Astrocyte of the spinal cord (primary cell): ENCODE measurements around the gene ABR.

Experiments used
- DNase-seq: peaks from one replicate; pipeline ENCODE4 v3.0.0; 2011; ENCODE audit warnings: low read depth, low spot score
- H3K4me3 ChIP-seq: 2 replicates; pipeline ENCODE4 v1.5.1; 2011; ENCODE audit warnings: low read depth, mild to moderate bottlenecking, low read length, moderate library complexity
- in situ Hi-C: cut with HindIII; loops from 2 replicates; pipeline ENCODE4 v1.10.0; 2017; ENCODE audit warnings: low sequenced_read_pairs
- TF ChIP-seq, protein P1 (sequence below): IDR thresholded peaks from 2 replicates; pipeline ENCODE4 v1.5.1; 2012; ENCODE audit warnings: low read depth, mild to moderate bottlenecking, low read length, inconsistent platforms

The ABR gene

DNA sequence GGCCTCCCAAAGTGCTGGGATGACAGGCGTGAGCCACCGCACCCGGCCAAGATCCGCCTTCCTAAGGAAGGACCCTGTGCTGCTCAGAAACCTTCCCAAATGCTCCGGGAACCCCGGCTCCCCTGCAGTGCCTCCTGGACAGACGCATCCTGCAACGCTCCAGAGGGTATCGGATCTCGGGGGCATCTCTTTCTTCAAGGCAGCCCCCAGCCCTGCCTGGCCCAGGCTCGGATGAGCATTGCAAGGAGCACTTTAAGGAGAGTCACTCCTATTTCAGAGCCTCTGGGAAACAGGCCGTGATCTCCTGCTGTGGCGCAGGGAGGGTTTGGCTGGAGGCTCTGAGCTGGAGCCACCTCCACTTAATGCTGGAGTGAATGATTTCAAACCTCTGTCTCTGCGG, 17.2 kb upstream of the ABR start:
- TF ChIP-seq, protein P1, sequence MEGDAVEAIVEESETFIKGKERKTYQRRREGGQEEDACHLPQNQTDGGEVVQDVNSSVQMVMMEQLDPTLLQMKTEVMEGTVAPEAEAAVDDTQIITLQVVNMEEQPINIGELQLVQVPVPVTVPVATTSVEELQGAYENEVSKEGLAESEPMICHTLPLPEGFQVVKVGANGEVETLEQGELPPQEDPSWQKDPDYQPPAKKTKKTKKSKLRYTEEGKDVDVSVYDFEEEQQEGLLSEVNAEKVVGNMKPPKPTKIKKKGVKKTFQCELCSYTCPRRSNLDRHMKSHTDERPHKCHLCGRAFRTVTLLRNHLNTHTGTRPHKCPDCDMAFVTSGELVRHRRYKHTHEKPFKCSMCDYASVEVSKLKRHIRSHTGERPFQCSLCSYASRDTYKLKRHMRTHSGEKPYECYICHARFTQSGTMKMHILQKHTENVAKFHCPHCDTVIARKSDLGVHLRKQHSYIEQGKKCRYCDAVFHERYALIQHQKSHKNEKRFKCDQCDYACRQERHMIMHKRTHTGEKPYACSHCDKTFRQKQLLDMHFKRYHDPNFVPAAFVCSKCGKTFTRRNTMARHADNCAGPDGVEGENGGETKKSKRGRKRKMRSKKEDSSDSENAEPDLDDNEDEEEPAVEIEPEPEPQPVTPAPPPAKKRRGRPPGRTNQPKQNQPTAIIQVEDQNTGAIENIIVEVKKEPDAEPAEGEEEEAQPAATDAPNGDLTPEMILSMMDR = no peak
- in situ Hi-C loops = no loop called here
- H3K4me3 ChIP-seq = no peak overlapping the region
- DNase-seq = no peak

DNA sequence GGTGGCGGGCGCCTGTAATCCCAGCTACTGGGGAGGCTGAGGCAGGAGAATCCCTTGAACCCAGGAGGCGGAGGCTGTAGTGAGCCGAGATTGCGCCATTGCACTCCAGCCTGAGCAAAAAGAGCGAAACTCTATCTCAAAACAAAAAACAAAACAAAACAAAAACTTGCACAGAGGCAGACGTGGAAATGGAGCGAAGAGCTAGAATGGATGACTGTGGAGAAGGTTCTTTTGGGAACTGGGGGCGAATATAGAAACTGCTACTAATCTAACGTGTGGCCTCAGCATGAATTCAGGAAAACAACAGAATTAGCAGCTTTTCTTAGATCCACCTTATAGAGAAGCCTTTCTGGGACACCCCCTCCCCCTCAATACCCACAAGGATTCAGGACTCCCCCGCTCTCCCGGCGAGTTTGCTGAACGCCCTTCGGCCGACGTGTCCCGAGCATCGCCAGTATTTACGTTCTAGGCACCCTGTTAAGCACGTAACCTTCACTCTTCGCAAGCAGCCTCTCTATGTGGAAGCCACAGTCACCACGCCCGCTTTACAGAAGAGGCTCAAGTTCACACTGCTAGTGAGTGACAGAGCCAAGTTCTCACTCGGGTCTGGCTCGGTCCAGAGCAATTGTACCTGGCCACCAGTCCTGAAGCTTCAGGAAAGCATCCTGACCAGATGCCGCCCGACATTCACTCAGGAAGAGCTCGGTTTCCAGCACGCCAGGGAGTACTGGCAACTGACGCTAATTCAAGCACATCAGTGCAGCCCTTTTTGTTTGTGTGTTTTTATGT, 13.3 kb upstream of the ABR start:
- no peak overlapping the region for H3K4me3 ChIP-seq
- TF ChIP-seq, protein P1 = no peak
- in situ Hi-C loops = no loop called here
- DNase-seq = no peak

GRCh38 chr17:1190751-1191331, 11.1 kb upstream of the ABR start:
- peak; percentile 48 for DNase-seq
- in situ Hi-C loops = no loop called here
- no peak overlapping the region for H3K4me3 ChIP-seq
- TF ChIP-seq, protein P1 = no peak

DNA sequence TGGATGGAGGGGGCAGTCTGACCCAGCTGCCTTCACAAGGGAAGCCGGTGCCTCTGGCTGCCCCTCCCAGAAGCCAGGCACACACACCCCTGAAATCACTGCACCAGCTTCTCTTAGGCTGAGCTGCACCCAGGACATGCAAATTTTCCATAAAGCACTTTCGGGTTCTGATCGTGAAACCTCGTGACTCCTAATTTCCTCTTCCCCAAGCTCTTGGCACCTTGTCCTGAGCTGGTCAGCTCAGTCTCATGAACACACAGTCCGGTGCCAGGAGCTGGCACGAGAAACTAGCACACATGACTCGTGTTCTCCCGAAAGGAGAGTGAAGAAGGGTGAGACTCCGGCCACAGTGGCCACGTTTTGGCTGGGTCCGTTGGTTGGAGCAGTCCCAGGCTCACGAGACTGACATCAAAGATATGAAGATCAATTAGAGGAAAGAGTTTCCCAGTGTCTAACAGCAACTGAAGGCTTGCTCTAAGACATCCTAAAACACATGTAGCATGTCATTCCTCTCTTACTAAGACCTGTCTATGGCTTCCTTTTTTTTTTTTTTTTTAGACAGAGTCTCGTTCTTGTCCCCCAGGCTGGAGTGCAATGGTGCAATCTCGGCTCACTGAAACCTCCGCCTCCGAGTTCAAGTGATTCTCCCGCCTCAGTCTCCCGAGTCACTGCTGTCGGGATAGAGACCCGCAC, 9.2 kb upstream of the ABR start:
- in situ Hi-C loops = no loop called here
- TF ChIP-seq, protein P1 = no peak
- no peak for DNase-seq
- H3K4me3 ChIP-seq = no peak overlapping the region

DNA sequence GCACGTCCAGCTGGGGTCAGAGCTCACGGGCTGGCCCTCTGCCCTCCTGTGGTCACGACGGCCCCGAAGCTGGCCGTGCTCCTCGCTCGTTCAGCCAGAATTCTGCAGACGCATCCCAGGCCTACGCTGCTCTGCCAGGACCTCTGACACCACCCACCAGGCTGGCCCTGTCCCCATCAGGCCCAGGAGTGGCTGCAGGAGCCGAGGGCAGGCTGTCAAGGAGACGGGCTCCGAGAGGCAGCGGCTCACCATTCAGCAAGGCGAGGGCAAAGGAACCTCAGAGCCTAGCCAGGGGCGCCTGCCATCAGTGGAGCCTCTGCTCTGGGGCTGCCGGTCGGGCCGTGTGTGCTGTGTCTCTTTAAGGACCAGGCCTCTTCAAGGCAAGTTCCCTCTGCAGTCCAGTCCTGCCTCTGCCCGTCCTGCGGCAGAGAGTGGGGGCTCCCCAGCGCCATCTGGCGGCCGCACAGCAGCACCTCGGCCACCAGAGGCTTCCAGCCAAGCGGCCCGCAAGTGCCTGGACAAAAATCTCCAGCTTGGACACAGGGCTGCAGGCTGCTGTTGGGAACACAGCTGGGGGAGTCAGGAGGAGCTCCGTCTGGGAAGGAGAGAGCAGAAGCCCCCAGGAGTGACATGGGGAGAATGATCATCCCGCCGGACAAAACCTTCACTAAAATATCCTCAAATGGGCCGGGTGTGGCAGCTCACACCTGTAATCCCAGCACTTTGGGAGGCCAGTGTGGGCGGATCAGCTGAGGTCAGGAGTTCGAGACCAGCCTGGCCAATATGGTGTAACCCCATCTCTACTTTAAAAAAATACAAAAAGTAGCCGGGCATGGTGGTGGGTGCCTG, 7.4 kb upstream of the ABR start:
- peak; percentile 86 for DNase-seq
- in situ Hi-C loops = no loop called here
- H3K4me3 ChIP-seq = no peak overlapping the region
- TF ChIP-seq, protein P1 = peak; percentile 99

DNA sequence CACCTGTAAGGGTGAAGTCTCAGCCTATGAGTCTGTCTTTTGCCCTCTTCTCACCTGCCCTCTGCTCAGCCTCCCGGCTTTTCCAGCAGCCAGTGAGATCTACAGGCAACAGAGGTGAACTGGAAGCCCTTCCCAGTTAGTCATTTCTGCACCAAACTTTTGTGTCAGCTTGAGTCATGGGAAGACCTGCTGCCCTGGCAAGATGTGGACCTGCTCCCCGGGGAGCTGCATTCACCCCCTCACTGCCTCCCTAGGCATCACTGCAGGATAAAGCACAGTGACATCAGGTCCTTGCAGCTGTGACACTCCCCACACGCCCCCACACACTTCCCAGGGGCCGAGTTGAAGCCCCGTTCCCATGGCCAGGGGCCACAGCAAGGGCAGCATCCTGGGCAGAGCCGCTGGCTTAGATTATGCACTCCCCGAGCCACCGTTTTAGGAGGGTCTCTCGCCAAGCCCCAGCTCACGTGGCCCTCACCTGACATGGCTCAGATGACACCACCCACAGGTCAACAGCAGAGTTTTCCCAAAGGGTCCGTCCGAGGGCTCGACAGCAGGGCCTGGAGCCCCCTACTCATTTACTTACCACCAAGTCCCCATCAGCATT, 6.5 kb upstream of the ABR start:
- in situ Hi-C loops = no loop called here
- no peak overlapping the region for H3K4me3 ChIP-seq
- peak; percentile 38 for DNase-seq
- TF ChIP-seq, protein P1 = no peak
